Ovary (tissue), 9 donors: Measurements from ENCODE around the gene CENPK. TPM values are rescaled to one million over a fixed set of nuclear protein-coding genes. Genes with fewer than 3 reads are reported as not detected.

ENCODE experiments used
- DNase-seq, 5 donors: peaks; one replicate each; pipeline ENCODE4 v3.0.0-alpha.2; 2019 to 2020
- H3K27ac ChIP-seq, 2 donors: fragments of 200-600 bp; one replicate each; pipeline versions ENCODE4 v1.5.1 to v1.8.0; 2019 to 2022
- H3K27me3 ChIP-seq: fragments of 200-600 bp; one replicate; pipeline ENCODE4 v1.8.0; 2022
- H3K36me3 ChIP-seq: fragments of 200-600 bp; sonication (generic); one replicate; pipeline ENCODE4 v1.5.1; 2019
- H3K4me1 ChIP-seq: one replicate; pipeline ENCODE4 v1.8.1; 2013; ENCODE audit warnings: mild to moderate bottlenecking, moderate library complexity; ENCODE audit not compliant: insufficient read depth
- H3K4me3 ChIP-seq: fragments of 200-600 bp; sonication (generic); one replicate; pipeline ENCODE4 v1.5.1; 2017
- H3K9me3 ChIP-seq, 2 donors: fragments of 200-600 bp in 1 of 2; sonication (generic) in 1 of 2; one replicate each; pipeline versions ENCODE4 v1.5.1 to v1.8.1; 2013 to 2019; ENCODE audit warnings: mild to moderate bottlenecking in 1 of 2, moderate library complexity in 1 of 2
- EP300 ChIP-seq: sonication (generic); formaldehyde crosslinking; IDR thresholded peaks from one replicate; pipeline ENCODE4 v1.6.1; 2017; ENCODE audit warnings: antibody characterized with exemption
- POLR2A ChIP-seq: fragments of 450-650 bp; IDR thresholded peaks from one replicate; pipeline ENCODE4 v1.6.1; 2017; ENCODE audit warnings: antibody characterized with exemption, mild to moderate bottlenecking, moderate library complexity
- WGBS, 3 donors: extraction: QIAGEN DNeasy Blood & Tissue Kit in 1 of 3; methylation state at CpG; one replicate each; pipeline versions ENCODE4 v1.1.5 to v1.1.7; 2013 to 2017; 5-methylcytosine and 5-hydroxymethylcytosine counted together
- intact Hi-C, 4 donors: fragments of 100-400 bp; cut with DNase I; formaldehyde crosslinking; loops; one replicate each; pipeline versions ENCODE4 v1.11.0 to v1.15.1; 2022 to 2023
- polyA plus RNA-seq, 2 donors: library from polyadenylated mRNA; stranded (reverse); fragments of 200-250 nt in 1 of 2; fragments of 350-450 nt in 1 of 2; fragmentation: Illumina TruSeq in 1 of 2; extraction: RNeasy Lipid Tissue Mini Kit (QIAGEN cat#74804) in 1 of 2; gene quantifications; one replicate each; pipeline ENCODE4 v1.2.3, GENCODE V29; 2013 to 2014
- total RNA-seq, 7 donors: library from RNA; depleted of rRNA in 2 of 7; stranded (reverse); fragments of >200 nt in 2 of 7; fragmentation: NEBNext Ultra II Directional in 3 of 7; extraction: Animal tissue kit (Norgen Biotek cat#: 25700) in 3 of 7; gene quantifications; one replicate each; pipeline versions ENCODE4 v1.1.0 to v1.2.4, GENCODE V29; 2016 to 2023
- TF ChIP-seq, protein P1 (sequence below), 3 donors: fragments of 450-650 bp in 2 of 3; fragments of 200-600 bp in 1 of 3; IDR thresholded peaks; one replicate each; pipeline versions ENCODE4 v1.5.1 to v1.8.0; 2016 to 2022; ENCODE audit warnings: antibody characterized with exemption in 3 of 3, mild to moderate bottlenecking in 1 of 3
- donor health status: DM: no; HTN: no; CAD: no; lungs with moderate emphysema.
- donor health status: DM: no; HTN: no; CAD: no.
- donor health status: Bipolar disorder and iron deficiency.
- donor health status: DM: yes; HTN: yes; CAD: no.
- donor health status: DM: no; HTN: no; CAD: no.
- donor health status: DM: yes; HTN: yes; CAD: no.

Gene CENPK
- total and polyA plus RNA-seq, 9 donors: 0.83 to 3.0 (median 1.7) TPM

DNA sequence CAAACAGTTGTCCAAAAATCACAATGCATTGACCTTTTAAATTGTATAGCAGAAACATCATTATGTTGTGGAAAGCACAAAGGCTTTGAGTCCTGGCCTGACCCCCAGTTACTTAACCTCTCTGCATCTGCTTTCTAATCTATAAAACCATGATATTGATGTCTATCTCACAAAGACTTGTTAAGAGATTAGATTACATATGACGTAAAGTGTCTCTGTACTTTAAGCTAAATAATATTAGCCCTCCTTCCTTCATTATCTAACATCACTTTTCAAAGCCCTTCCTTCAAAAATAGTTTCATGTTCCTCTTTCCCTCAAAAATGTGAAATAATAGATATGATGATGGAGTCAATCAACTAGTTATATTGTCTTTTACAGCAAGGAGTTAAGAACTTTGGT lies 84.6 kb downstream of the CENPK start:
- intact Hi-C loops: no loop called here
- DNase-seq: no peak
- H3K27me3 ChIP-seq: no peaks in the 10 kb centered on the region
- H3K36me3 ChIP-seq: no peaks in the 10 kb centered on the region
- 95 to 98% (median 98%) methylated on average over 1 of the region's 1 CpG for WGBS, 3 donors
- H3K4me1 ChIP-seq: no peaks in the 10 kb centered on the region
- TF ChIP-seq EP300 (no peak), POLR2A (no peak)
- TF ChIP-seq, protein P1, sequence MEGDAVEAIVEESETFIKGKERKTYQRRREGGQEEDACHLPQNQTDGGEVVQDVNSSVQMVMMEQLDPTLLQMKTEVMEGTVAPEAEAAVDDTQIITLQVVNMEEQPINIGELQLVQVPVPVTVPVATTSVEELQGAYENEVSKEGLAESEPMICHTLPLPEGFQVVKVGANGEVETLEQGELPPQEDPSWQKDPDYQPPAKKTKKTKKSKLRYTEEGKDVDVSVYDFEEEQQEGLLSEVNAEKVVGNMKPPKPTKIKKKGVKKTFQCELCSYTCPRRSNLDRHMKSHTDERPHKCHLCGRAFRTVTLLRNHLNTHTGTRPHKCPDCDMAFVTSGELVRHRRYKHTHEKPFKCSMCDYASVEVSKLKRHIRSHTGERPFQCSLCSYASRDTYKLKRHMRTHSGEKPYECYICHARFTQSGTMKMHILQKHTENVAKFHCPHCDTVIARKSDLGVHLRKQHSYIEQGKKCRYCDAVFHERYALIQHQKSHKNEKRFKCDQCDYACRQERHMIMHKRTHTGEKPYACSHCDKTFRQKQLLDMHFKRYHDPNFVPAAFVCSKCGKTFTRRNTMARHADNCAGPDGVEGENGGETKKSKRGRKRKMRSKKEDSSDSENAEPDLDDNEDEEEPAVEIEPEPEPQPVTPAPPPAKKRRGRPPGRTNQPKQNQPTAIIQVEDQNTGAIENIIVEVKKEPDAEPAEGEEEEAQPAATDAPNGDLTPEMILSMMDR (IDR thresholded peaks at IDR 0.05): no peak
- no peaks in the 10 kb centered on the region for H3K9me3 ChIP-seq
- no peak overlapping the region for H3K4me3 ChIP-seq
- H3K27ac ChIP-seq: no peak overlapping the region

DNA sequence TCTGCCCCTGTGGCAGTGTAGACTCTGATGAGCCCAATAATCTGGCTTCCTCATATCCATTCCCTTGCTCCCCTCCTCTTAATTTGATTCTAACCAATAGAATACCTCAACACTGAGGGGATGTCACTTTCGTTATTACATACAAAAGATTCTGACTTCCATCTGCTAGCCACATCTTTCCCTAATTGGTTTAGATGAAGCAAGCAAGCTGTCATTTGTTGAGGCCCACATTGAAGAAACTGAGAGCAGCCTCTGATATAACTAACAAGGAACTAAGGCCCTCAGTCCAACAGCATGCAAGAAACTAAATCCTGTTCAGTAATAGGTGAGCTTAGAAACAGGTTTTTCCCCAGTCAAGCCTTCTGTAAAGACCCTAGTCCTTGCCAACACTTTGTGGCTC lies 87.1 kb downstream of the CENPK start:
- no peaks in the 10 kb centered on the region for H3K4me1 ChIP-seq
- no peak overlapping the region for H3K27ac ChIP-seq
- no peaks in the 10 kb centered on the region for H3K9me3 ChIP-seq
- DNase-seq: no peak
- H3K4me3 ChIP-seq: no peak overlapping the region
- H3K36me3 ChIP-seq: no peaks in the 10 kb centered on the region
- TF ChIP-seq, protein P1 (IDR thresholded peaks at IDR 0.05): no peak
- TF ChIP-seq EP300 (no peak), POLR2A (no peak)
- H3K27me3 ChIP-seq: no peaks in the 10 kb centered on the region
- WGBS, 3 donors: 88 to 100% (median 98%) methylated on average over 1 of the region's 1 CpG
- intact Hi-C loops: no loop called here

DNA sequence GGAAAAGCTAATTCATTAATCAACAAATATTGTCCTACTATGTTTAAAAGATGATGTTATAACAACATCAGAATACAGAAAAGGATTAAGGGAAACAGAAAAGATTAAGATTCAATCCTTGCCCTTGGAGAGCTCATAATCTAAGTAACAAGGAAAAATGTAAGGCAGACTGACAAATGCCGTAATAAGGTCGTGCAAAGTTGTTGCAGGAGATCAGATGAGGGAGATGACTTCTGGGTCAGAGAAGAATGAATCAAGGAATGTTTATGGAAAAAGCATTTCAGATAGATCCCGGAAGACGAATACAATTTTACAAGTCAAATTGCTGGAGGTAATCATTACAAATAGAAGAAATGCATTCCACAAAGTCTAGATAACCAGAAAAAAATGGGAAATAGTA lies 87.6 kb downstream of the CENPK start:
- Histone ChIP-seq H3K9me3 (no peaks in the 10 kb centered on the region), H3K27ac (no peak overlapping the region), H3K4me3 (no peak overlapping the region), H3K36me3 (no peaks in the 10 kb centered on the region), H3K27me3 (no peaks in the 10 kb centered on the region), H3K4me1 (no peaks in the 10 kb centered on the region)
- TF ChIP-seq POLR2A (no peak), EP300 (no peak)
- TF ChIP-seq, protein P1 (IDR thresholded peaks at IDR 0.05): no peak
- 90 to 95% (median 94%) methylated on average over 4 of the region's 4 CpGs for WGBS, 3 donors
- intact Hi-C loops: no loop called here
- DNase-seq: no peak

DNA sequence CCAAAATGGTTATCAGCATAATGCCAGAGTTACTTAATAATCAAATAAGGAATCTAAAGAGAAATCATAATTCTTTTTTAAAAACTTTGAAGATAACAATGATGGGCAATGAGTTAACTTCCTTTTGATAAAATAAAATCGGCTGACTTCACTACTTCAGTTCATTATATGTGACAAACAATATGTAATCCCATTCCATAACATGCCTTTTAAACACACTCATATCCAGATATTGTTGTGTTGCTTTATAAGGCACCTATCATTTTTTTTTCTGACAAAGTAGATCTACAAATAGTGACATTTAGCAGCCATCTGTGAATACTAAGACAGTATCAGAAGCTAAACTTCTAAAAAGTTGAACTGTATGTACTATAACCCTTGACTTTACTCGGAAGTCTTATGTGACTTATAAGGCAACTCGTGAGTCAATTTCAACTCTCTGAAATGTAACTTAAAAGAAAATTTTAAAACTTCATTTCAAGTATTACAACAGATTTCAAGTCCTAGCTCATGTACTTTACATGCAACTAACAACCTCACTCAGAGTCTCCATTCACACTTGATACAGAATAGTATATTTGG lies 88.7 kb downstream of the CENPK start:
- Histone ChIP-seq H3K4me1 (no peaks in the 10 kb centered on the region), H3K4me3 (no peak overlapping the region), H3K27ac (no peak overlapping the region), H3K27me3 (no peaks in the 10 kb centered on the region), H3K9me3 (no peaks in the 10 kb centered on the region), H3K36me3 (no peaks in the 10 kb centered on the region)
- WGBS, 3 donors: 75 to 84% (median 81%) methylated on average over 3 of the region's 3 CpGs
- intact Hi-C loops: no loop called here
- DNase-seq: no peak
- TF ChIP-seq EP300 (no peak), POLR2A (no peak)
- TF ChIP-seq, protein P1 (IDR thresholded peaks at IDR 0.05): no peak
